GM19025 (cell line): ENCODE data around the gene PRDM2.

Experiments
- ATAC-seq: cut with Tn5 transposase; IDR thresholded peaks from one replicate; pipeline ENCODE4 v1.9.1; 2021; ENCODE audit warnings: mild to moderate bottlenecking, low read depth, moderate library complexity; ENCODE audit not compliant: unreplicated experiment

PRDM2 gene

GRCh38 chr1:13760340-13760739 lies 60.4 kb downstream of the PRDM2 start:
- ATAC-seq, result no peak

GRCh38 chr1:13760921-13761320 lies 60.9 kb downstream of the PRDM2 start:
- no peak for ATAC-seq

- no peak for ATAC-seq
Observed at GRCh38 chr1:13761883-13762282, 61.9 kb downstream of the PRDM2 start.

GRCh38 chr1:13762642-13763041 lies 62.7 kb downstream of the PRDM2 start:
- ATAC-seq, result no peak

GRCh38 chr1:13763222-13763621 lies 63.2 kb downstream of the PRDM2 start:
- ATAC-seq, result no peak

DNA sequence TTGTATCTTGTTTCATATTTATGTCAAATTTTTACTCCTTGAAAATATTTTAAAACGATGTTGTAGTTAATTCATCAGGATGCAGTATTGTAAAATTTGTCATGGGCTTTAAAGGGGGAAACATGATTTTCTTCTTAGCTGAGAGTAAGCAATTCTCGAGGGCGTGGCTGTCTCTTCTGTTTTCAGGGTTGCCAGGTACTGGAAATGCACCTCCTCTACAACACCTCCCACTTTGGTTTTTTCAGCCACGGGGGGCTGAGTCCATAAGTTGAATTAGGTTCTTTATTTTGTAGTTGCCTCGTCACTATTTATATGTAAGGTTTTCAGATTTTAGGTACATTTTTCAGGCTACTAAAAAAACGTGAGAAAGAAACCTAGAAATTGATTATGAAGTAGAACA lies 64.0 kb downstream of the PRDM2 start:
- no peak for ATAC-seq

DNA sequence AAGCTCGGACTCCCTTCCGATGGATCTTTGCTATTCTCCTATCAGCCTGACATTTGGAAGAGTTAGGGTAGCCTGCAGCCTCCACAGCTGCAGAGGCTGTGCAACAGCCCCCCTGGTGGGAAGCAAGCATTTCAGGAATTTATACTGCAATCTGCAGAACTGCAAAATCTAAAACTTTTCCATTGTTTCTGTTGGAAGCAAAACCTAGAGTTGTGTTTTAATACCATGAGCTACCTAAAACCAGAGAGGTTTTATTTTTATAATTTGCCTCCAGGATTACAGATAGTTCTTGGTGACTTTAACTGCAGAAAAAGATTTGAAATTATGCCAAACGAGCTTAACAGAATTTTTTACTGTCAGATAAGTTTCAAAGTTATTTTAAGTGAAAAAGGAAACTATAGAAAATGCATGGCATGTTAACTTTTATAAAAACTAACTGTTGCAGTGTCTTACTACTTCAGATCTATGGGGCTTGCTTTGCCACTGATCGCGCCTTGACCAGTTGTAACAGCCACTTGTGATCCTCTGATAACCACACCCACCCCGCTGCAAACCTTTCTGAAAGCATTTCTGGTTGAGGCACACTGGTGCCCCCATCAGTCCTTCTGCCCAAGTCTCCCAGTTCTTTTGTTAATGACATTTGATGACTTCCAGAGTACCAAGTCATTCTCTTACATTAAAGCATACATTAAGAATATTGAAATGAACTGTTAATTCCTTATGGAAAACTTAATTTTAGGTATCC lies 64.8 kb downstream of the PRDM2 start:
- ATAC-seq, result no peak

GRCh38 chr1:13766592-13767564 lies 66.9 kb downstream of the PRDM2 start:
- no peak for ATAC-seq

DNA sequence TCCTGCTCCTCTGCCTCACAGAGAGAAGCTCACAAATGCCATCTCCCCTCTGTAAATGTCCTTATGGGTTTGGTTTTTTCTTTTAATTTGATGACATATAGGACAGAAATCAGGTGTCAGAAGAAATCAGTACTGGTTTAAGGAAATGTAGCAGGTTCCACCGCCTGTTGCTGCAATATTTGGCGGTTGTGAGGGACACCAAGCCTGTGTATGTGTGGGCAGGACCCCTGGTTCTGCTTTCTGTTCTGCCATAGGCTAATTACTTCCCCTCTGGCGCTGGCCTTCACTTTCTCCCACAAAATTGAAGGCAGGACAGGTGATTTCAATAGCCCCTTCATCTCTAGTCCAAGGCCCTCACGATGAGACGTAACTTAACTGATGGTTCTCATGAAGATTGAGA lies 69.2 kb downstream of the PRDM2 start:
- ATAC-seq, result no peak

DNA sequence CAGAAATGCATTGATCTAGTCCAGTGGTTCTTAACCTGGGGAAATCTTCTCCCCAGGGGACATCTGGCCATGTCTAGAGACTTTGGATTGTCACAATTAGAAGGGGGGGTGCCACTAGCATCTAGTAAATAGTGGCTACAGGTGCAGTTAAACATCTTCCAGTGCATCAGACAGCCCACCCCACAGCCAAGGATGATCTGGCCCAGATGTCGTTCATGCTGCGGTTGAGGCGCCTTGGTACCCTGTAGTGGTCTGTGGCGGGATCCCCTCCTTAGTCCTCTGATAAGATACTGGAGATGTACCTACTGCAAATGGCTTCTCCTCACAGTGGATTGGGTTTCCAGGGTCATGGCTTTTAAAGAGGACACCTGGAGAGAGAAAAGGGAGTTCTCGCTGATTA lies 69.8 kb downstream of the PRDM2 start:
- ATAC-seq, result no peak

DNA sequence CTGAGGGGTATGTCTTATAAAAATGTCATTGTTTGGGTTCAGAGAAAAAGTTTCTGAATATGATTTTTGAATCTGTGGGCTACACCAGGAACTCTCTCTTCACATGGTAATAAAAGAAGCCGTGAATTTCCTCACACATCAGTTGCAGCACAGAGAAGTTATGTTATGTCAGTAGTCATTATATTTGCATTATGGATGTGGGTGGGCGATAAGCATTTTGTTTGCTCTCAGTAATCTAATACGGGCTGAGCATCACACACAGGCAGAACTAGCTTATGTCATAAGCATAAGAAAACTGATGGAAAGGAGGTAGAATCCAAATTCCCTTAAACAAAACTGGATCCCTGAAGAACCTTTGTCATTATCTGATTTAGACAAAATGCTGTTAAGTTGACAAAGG lies 70.8 kb downstream of the PRDM2 start:
- ATAC-seq, result no peak

DNA sequence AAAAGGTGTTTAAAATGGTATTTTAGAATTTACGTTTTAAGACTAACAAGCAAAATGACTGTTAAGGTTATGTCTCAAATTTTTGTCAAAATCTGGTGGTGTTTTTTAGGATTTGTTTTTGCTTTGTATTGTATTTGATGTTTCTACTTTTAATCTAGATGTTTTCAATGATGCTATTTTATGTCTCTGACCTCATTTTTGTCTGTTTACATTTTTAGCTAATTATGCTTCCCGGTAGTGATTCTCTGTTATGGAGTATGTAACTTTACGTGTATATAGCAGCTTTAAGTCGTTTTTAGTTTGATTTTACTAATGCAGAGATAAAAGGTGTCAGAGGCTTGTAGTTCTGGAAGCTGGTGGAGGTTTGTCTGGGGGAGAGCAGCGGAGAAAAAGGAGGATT lies 71.8 kb downstream of the PRDM2 start:
- no peak for ATAC-seq

DNA sequence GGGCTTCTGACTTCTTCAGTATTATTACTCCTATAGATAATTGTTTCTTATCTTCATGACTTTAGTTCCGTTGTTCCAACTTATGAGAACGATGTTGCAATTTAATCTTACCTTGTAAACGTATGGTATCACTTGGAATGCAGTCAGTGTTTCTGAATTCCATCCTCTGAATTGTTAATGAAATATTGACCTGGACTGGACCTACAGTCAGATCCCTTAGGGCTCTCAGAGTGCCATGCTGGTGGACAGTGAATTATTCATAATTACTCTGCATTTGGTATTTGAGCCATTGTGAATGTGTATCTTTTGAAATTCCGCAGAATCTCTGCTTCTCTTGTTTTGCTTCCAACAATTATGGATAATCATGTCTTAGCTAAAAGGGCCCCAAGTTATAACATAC lies 72.3 kb downstream of the PRDM2 start:
- no peak for ATAC-seq

DNA sequence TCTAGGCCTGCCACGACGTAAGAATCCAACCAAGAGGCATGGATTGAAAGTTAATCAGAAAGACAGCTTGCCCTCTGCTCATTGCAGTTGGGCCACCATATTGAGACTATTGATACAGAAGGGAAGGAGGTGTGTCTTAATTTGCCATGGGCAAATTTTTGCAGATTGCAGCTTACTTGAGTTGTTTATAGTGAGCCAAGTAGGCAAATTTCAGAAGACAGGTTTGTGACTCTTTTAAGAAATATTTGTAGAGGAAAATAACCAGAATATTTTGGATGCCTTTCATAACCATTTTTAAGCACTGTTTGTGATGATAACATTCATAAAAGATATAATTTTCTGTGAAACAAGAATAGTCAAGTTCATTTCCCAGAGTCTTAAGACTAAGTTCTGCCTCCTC lies 74.1 kb downstream of the PRDM2 start:
- ATAC-seq, result no peak

GRCh38 chr1:13775459-13775858 lies 75.5 kb downstream of the PRDM2 start:
- no peak for ATAC-seq

GRCh38 chr1:13775916-13776315 lies 75.9 kb downstream of the PRDM2 start:
- ATAC-seq, result no peak

GRCh38 chr1:13778431-13778830 lies 78.4 kb downstream of the PRDM2 start:
- ATAC-seq, result no peak

DNA sequence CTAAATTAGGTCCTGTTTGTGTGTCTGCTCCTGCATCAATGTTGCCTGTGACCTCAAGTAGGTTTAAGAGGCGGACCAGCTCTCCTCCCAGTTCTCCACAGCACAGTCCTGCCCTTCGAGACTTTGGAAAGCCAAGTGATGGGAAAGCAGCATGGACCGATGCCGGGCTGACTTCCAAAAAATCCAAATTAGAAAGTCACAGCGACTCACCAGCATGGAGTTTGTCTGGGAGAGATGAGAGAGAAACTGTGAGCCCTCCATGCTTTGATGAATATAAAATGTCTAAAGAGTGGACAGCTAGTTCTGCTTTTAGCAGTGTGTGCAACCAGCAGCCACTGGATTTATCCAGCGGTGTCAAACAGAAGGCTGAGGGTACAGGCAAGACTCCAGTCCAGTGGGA lies 79.9 kb downstream of the PRDM2 start:
- no peak for ATAC-seq

DNA sequence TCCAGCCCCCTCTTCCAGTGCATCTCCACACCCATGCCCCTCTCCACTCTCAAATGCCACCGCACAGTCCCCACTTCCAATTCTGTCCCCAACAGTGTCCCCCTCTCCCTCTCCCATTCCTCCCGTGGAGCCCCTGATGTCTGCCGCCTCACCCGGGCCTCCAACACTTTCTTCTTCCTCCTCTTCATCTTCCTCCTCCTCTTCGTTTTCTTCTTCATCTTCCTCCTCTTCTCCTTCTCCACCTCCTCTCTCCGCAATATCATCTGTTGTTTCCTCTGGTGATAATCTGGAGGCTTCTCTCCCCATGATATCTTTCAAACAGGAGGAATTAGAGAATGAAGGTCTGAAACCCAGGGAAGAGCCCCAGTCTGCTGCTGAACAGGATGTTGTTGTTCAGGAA lies 80.8 kb downstream of the PRDM2 start:
- no peak for ATAC-seq

- no peak for ATAC-seq
Observed at GRCh38 chr1:13781228-13781627, 81.2 kb downstream of the PRDM2 start.

DNA sequence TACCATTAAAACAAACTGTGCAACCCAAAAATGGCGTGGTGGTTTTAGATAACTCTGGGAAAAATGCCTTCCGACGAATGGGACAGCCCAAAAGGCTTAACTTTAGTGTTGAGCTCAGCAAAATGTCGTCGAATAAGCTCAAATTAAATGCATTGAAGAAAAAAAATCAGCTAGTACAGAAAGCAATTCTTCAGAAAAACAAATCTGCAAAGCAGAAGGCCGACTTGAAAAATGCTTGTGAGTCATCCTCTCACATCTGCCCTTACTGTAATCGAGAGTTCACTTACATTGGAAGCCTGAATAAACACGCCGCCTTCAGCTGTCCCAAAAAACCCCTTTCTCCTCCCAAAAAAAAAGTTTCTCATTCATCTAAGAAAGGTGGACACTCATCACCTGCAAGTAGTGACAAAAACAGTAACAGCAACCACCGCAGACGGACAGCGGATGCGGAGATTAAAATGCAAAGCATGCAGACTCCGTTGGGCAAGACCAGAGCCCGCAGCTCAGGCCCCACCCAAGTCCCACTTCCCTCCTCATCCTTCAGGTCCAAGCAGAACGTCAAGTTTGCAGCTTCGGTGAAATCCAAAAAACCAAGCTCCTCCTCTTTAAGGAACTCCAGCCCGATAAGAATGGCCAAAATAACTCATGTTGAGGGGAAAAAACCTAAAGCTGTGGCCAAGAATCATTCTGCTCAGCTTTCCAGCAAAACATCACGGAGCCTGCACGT lies 82.1 kb downstream of the PRDM2 start:
- ATAC-seq, result no peak
